WERI-Rb-1 (cell line): ENCODE results near the gene ANKRD33B.

Source experiments
- DNase-seq: peaks from one replicate; pipeline ENCODE4 v3.0.0-alpha.2; 2020
- H3K27ac ChIP-seq: fragments of 250-450 bp; sonication (Bioruptor Pico); 2 replicates; pipeline ENCODE4 v1.5.1; 2020; ENCODE audit warnings: mild to moderate bottlenecking, moderate library complexity
- H3K27me3 ChIP-seq: fragments of 250-450 bp; sonication (Bioruptor Pico); 2 replicates; pipeline ENCODE4 v1.5.1; 2021; ENCODE audit warnings: mild to moderate bottlenecking, low read depth, moderate library complexity; ENCODE audit not compliant: insufficient read depth, severe bottlenecking
- H3K36me3 ChIP-seq: fragments of 250-450 bp; sonication (Bioruptor Pico); 2 replicates; pipeline ENCODE4 v1.5.1; 2020; ENCODE audit warnings: mild to moderate bottlenecking, moderate library complexity
- H3K4me3 ChIP-seq: 2 replicates; pipeline ENCODE4 v1.5.1; 2011; ENCODE audit warnings: low read depth, mild to moderate bottlenecking, control low read depth, low read length
- H3K9me3 ChIP-seq: fragments of 250-450 bp; sonication (Bioruptor Pico); 2 replicates; pipeline ENCODE4 v1.5.1; 2021; ENCODE audit warnings: mild to moderate bottlenecking, moderate library complexity; ENCODE audit not compliant: severe bottlenecking
- CTCF ChIP-seq: IDR thresholded peaks from 2 replicates; pipeline ENCODE4 v1.5.1; 2011; ENCODE audit warnings: low read depth, mild to moderate bottlenecking, control low read depth, inconsistent platforms, low read length

ANKRD33B gene

GRCh38 chr5:10678244-10678643 is 114.4 kb downstream of the ANKRD33B start:
- TF ChIP-seq CTCF, result no peak
- Histone ChIP-seq H3K27me3 (no peaks in the 10 kb centered on the region), H3K27ac (peak overlapping the region; percentile 32), H3K9me3 (no peaks in the 10 kb centered on the region), H3K36me3 (peaks cover 24% of the 10 kb centered on the region), H3K4me3 (no peak overlapping the region)
- no peak for DNase-seq

GRCh38 chr5:10679336-10679988 is 115.6 kb downstream of the ANKRD33B start:
- Histone ChIP-seq H3K27ac (0 out of 2 replicates have a peak overlapping the region, but pooled peaks have one; percentile 2), H3K9me3 (no peaks in the 10 kb centered on the region), H3K4me3 (no peak overlapping the region), H3K36me3 (peaks cover 27% of the 10 kb centered on the region), H3K27me3 (no peaks in the 10 kb centered on the region)
- no peak for TF ChIP-seq CTCF
- no peak for DNase-seq

- peaks cover 29% of the 10 kb centered on the region for H3K36me3 ChIP-seq
- H3K27me3 ChIP-seq, result no peaks in the 10 kb centered on the region
- DNase-seq, result no peak
- no peak overlapping the region for H3K4me3 ChIP-seq
- H3K9me3 ChIP-seq, result no peaks in the 10 kb centered on the region
- peak; percentile 54 for TF ChIP-seq CTCF
- no peak overlapping the region for H3K27ac ChIP-seq
Observed at GRCh38 chr5:10680876-10681481, 117.1 kb downstream of the ANKRD33B start.

GRCh38 chr5:10681731-10682679 is 118.1 kb downstream of the ANKRD33B start:
- Histone ChIP-seq H3K27ac (no peak overlapping the region), H3K27me3 (no peaks in the 10 kb centered on the region), H3K36me3 (peaks cover 29% of the 10 kb centered on the region), H3K4me3 (no peak overlapping the region), H3K9me3 (no peaks in the 10 kb centered on the region)
- TF ChIP-seq CTCF, result no peak
- no peak for DNase-seq

GRCh38 chr5:10682801-10683525 is 119.1 kb downstream of the ANKRD33B start:
- Histone ChIP-seq H3K4me3 (no peak overlapping the region), H3K27me3 (no peaks in the 10 kb centered on the region), H3K27ac (no peak overlapping the region), H3K9me3 (no peaks in the 10 kb centered on the region), H3K36me3 (peaks cover 26% of the 10 kb centered on the region)
- TF ChIP-seq CTCF, result no peak
- no peak for DNase-seq
